GM12878 (cell line): Measurements from ENCODE around the gene CEACAM21. TPM values are rescaled to one million over a fixed set of nuclear protein-coding genes. Genes with fewer than 3 reads are reported as not detected.
A peak's percentile ranks its signal among the peaks of the same experiment; 100 is the strongest.

Experiments used
- ATAC-seq: fragments of 200-7000 bp; cut with Tn5 transposase; 3 replicates; pipeline ENCODE4 v1.9.1; 2020; ENCODE audit warnings: mild to moderate bottlenecking, moderate library complexity
- BruUV-seq: library from RNA; stranded (reverse); fragments of 400-500 nt; replicated peaks from 2 replicates; lab custom pipeline; 2021; lab: Mats Ljungman, UMichigan
- CTCF ChIA-PET: fragments of 300-600 bp; sonication (Branson Sonifier 250); formaldehyde crosslinking; extraction: SDS; loops from one replicate; lab custom pipeline; 2021; ENCODE audit warnings: inconsistent platforms; lab: Yijun Ruan, JAX
- POLR2A ChIA-PET: fragments of 350-600 bp; formaldehyde crosslinking; extraction: SDS; loops from one replicate; lab custom pipeline; 2021; ENCODE audit warnings: inconsistent platforms; lab: Charles Lee
- RAD21 ChIA-PET: fragments of 300-600 bp; sonication (Branson Sonifier 250); formaldehyde crosslinking; loops from one replicate; lab custom pipeline; 2023; ENCODE audit warnings: antibody characterized with exemption; ENCODE audit not compliant: unreplicated experiment; lab: Charles Lee
- SMC1A ChIA-PET: fragments of 300-600 bp; sonication (Branson Sonifier 250); formaldehyde crosslinking; loops from one replicate; lab custom pipeline; 2023; ENCODE audit not compliant: unreplicated experiment, uncharacterized antibody; lab: Charles Lee
- DNase-seq: peaks from one replicate; pipeline ENCODE4 v3.0.0-alpha.2; 2011; ENCODE audit warnings: low read depth, low spot score
- FAIRE-seq: peaks from 3 replicates; lab custom pipeline; 2011; peaks lifted over from hg19 to GRCh38; lab: Jason Lieb, UNC
- H2AFZ ChIP-seq: 2 replicates; pipeline ENCODE4 v1.6.0; 2011; ENCODE audit warnings: low read depth, low read length, control low read depth; ENCODE audit not compliant: control insufficient read depth
- H3K27ac ChIP-seq: 2 replicates; pipeline ENCODE4 v1.5.1; 2011; ENCODE audit warnings: control low read depth; ENCODE audit not compliant: control insufficient read depth, insufficient read depth
- H3K27me3 ChIP-seq, 2 experiments: replicated peaks in 1 of 2; 2 replicates each; pipeline versions ENCODE4 v1.6.0 to v1.6.1; 2011; ENCODE audit warnings: low read length in 1 of 2; ENCODE audit not compliant: control insufficient read depth in 2 of 2, insufficient read depth in 2 of 2
- H3K36me3 ChIP-seq, 2 experiments: 2 replicates each; pipeline ENCODE4 v1.5.1; 2011; ENCODE audit warnings: low read length in 1 of 2; ENCODE audit not compliant: control insufficient read depth in 2 of 2, insufficient read depth in 2 of 2
- H3K4me1 ChIP-seq: 2 replicates; pipeline ENCODE4 v1.6.1; 2011; ENCODE audit warnings: mild to moderate bottlenecking, low read length, moderate library complexity, mixed read lengths; ENCODE audit not compliant: control insufficient read depth, insufficient read depth
- H3K4me2 ChIP-seq: 2 replicates; pipeline ENCODE4 v1.6.0; 2011; ENCODE audit warnings: control low read depth; ENCODE audit not compliant: control insufficient read depth, insufficient read depth
- H3K4me3 ChIP-seq: fragments of 200-600 bp; sonication (generic); 2 replicates; pipeline ENCODE4 v1.5.1; 2016
- H3K79me2 ChIP-seq: 2 replicates; pipeline ENCODE4 v1.6.0; 2011; ENCODE audit warnings: low read length; ENCODE audit not compliant: control insufficient read depth, insufficient read depth
- H3K9ac ChIP-seq: 2 replicates; pipeline ENCODE4 v1.8.0; 2011; ENCODE audit warnings: low read length, control low read depth, mixed read lengths; ENCODE audit not compliant: control insufficient read depth, insufficient read depth
- H3K9me3 ChIP-seq: replicated peaks from 3 replicates; pipeline ENCODE4 v1.5.1; 2011; ENCODE audit warnings: mild to moderate bottlenecking, low read length; ENCODE audit not compliant: control insufficient read depth, insufficient read depth
- H4K20me1 ChIP-seq: 2 replicates; pipeline ENCODE4 v1.6.0; 2011; ENCODE audit not compliant: control insufficient read depth, insufficient read depth
- BCL3 ChIP-seq: IDR thresholded peaks from 2 replicates; pipeline ENCODE4 v1.6.1; 2011; ENCODE audit warnings: borderline replicate concordance, low read depth, mild to moderate bottlenecking, moderate library complexity, low read length; ENCODE audit not compliant: insufficient read depth, poor library complexity, severe bottlenecking
- MEF2B ChIP-seq: fragments of 450-650 bp; IDR thresholded peaks from 2 replicates; pipeline ENCODE4 v1.6.1; 2018; ENCODE audit warnings: mild to moderate bottlenecking, moderate library complexity; ENCODE audit not compliant: partially characterized antibody, poor library complexity, severe bottlenecking
- MTA2 ChIP-seq: fragments of 450-650 bp; IDR thresholded peaks from 2 replicates; pipeline ENCODE4 v1.6.1; 2016; ENCODE audit warnings: low read depth, mild to moderate bottlenecking, moderate library complexity
- POU2F2 ChIP-seq: IDR thresholded peaks from 3 replicates; pipeline ENCODE4 v1.6.1; 2011; ENCODE audit warnings: low read depth, mild to moderate bottlenecking, low read length, borderline replicate concordance
- RAD51 ChIP-seq: fragments of 450-650 bp; IDR thresholded peaks from 2 replicates; pipeline ENCODE4 v1.6.1; 2016; ENCODE audit warnings: moderate library complexity, mild to moderate bottlenecking, inconsistent platforms
- SMARCA5 ChIP-seq: fragments of 450-650 bp; IDR thresholded peaks from 2 replicates; pipeline ENCODE4 v1.6.1; 2017; ENCODE audit warnings: mild to moderate bottlenecking
- SMC3 ChIP-seq: IDR thresholded peaks from 2 replicates; pipeline ENCODE4 v1.6.1; 2011; ENCODE audit warnings: low read length, improper control_type of control experiment, borderline replicate concordance
- SUZ12 ChIP-seq: fragments of 200-600 bp; sonication (generic); IDR thresholded peaks from one replicate; pipeline ENCODE4 v1.6.1; 2018; ENCODE audit warnings: antibody characterized with exemption, mild to moderate bottlenecking; ENCODE audit not compliant: unreplicated experiment
- TCF12 ChIP-seq: IDR thresholded peaks from 2 replicates; pipeline ENCODE4 v1.6.1; 2011; ENCODE audit warnings: low read depth, mild to moderate bottlenecking, low read length
- YY1 ChIP-seq: IDR thresholded peaks from 2 replicates; pipeline ENCODE4 v1.6.1; 2011; ENCODE audit warnings: low read depth, mild to moderate bottlenecking, low read length
- ZZZ3 ChIP-seq: IDR thresholded peaks from 2 replicates; pipeline ENCODE4 v1.6.1; 2011; ENCODE audit warnings: low read depth; ENCODE audit not compliant: control insufficient read depth, insufficient read length
- WGBS: methylation state at CpG from one replicate; pipeline ENCODE4 v1.1.6; 2016; ENCODE audit warnings: low lambda C conversion rate; ENCODE audit not compliant: insufficient replicate concordance, insufficient coverage; ENCODE audit errors: missing lambda C conversion rate; 5-methylcytosine and 5-hydroxymethylcytosine counted together
- in situ Hi-C: fragments of 300-500 bp; cut with MboI; formaldehyde crosslinking; loops from 9 replicates; pipeline ENCODE4 v1.14.3; 2018; ENCODE audit warnings: mixed read lengths
- intact Hi-C: fragments of 100-400 bp; cut with micrococcal nuclease; formaldehyde crosslinking; loops from one replicate; pipeline ENCODE4 v1.14.2; 2022; ENCODE audit not compliant: unreplicated experiment
- polyA plus RNA-seq, 11 experiments: library from polyadenylated mRNA; depleted of rRNA in 4 of 11; unstranded in 6 of 11; stranded (reverse) in 5 of 11; fragments of >200 nt; fragmentation: Nextera tagmentation in 4 of 11; fragmentation: Illumina TruSeq in 1 of 11; extraction: Ambion mirVana in 4 of 11; extraction: Trizol in 1 of 11; gene quantifications; 1 replicate in 1 of 11; 2 replicates in 10 of 11; pipeline versions ENCODE4 v1.2.1 to v1.2.3, GENCODE V29; 2011 to 2016; ENCODE audit warnings: inconsistent platforms in 2 of 11, missing spikeins in 2 of 11, low read depth in 1 of 11
- total RNA-seq, 4 experiments: library from RNA; depleted of rRNA in 3 of 4; stranded (reverse); fragments of >200 nt in 3 of 4; fragmentation: Illumina TruSeq in 1 of 4; extraction: Trizol in 1 of 4; gene quantifications; 2 replicates each; pipeline versions ENCODE4 v1.2.1 to v1.2.3, GENCODE V29; 2013 to 2021
- TF ChIP-seq, protein P1 (sequence below), 3 experiments: IDR thresholded peaks in 2 of 3; conservative IDR thresholded peaks in 1 of 3; 2 replicates each; pipeline ENCODE4 v1.5.1; 2011; ENCODE audit warnings: low read depth in 3 of 3, low read length in 3 of 3, mild to moderate bottlenecking in 3 of 3, control low read depth in 2 of 3, moderate library complexity in 2 of 3, inconsistent platforms in 1 of 3, mixed read lengths in 1 of 3; ENCODE audit not compliant: control insufficient read depth in 2 of 3, insufficient read depth in 1 of 3; ENCODE audit errors: extremely low read depth in 1 of 3
- TF ChIP-seq, protein P2 (sequence below): fragments of 450-650 bp; IDR thresholded peaks from 2 replicates; pipeline ENCODE4 v1.6.1; 2017; ENCODE audit warnings: low read depth, mild to moderate bottlenecking, moderate library complexity
- TF ChIP-seq, protein P3 (sequence below): fragments of 450-650 bp; IDR thresholded peaks from 2 replicates; pipeline ENCODE4 v1.6.1; 2017; ENCODE audit warnings: borderline replicate concordance

The CEACAM21 gene
- total and polyA plus RNA-seq, 10 of the 15 experiments (the other 5 are each of a cell fraction or from before 2014, with no cell fraction given), result 0.87 to 13.6 (median 8.1) TPM

GRCh38 chr19:41591951-41592562 is 16.1 kb downstream of the CEACAM21 start (continued):
- no peak for TF ChIP-seq BCL3
- no peak for TF ChIP-seq RAD51

GRCh38 chr19:41595258-41595889 is 19.4 kb downstream of the CEACAM21 start:
- no peak overlapping the region for H3K27ac ChIP-seq
- H3K4me2 ChIP-seq, result no peak overlapping the region
- DNase-seq, result peak; percentile 40
- no TSS peak for BruUV-seq
- intact Hi-C loops (no loop called here), in situ Hi-C loops (no loop called here)
- CTCF ChIA-PET, result interaction anchor here (1.2 to 3.5 kb wide), 13 partner anchors 11 to 259 kb away, joined by 3 to 19 read pairs (median 5); partner anchors contain the start of gene CEACAM21
- RAD21 ChIA-PET, result no interaction called here
- no peaks in the 10 kb centered on the region for H3K4me1 ChIP-seq
- H3K36me3 ChIP-seq, result no peaks in the 10 kb centered on the region
- peaks cover 0 to 3% of the 10 kb centered on the region in 2 experiments; a peak in 2 of 4 replicates for H3K27me3 ChIP-seq
- no peaks in the 10 kb centered on the region for H3K79me2 ChIP-seq
- no peak overlapping the region for H2AFZ ChIP-seq
- no peak overlapping the region for H3K4me3 ChIP-seq
- peak; percentile 95 for ATAC-seq
- no peak overlapping the region for H3K9ac ChIP-seq
- FAIRE-seq, result peak; percentile 97
- SMC1A ChIA-PET, result interaction anchor here (0.7 to 1.6 kb wide), 2 partner anchors 10 to 147 kb away, joined by 4 read pairs; no protein-coding TSS in a partner anchor
- POLR2A ChIA-PET, result no interaction called here
- no peaks in the 10 kb centered on the region for H3K9me3 ChIP-seq
- WGBS, result 25% methylated on average over 4 of the region's 4 CpGs
- no peaks in the 10 kb centered on the region for H4K20me1 ChIP-seq
- TF ChIP-seq TCF12 (no peak), MEF2B (no peak), SMARCA5 (no peak), ZZZ3 (no peak), SUZ12 (no peak), YY1 (peak; percentile 25; the same call in 1 of the 2 replicates), MTA2 (no peak), SMC3 (peak; percentile 48; the same call in 1 of the 2 replicates), RAD51 (no peak), POU2F2 (peak; percentile 11; the same call in 1 of the 3 replicates)
- TF ChIP-seq, protein P1, sequence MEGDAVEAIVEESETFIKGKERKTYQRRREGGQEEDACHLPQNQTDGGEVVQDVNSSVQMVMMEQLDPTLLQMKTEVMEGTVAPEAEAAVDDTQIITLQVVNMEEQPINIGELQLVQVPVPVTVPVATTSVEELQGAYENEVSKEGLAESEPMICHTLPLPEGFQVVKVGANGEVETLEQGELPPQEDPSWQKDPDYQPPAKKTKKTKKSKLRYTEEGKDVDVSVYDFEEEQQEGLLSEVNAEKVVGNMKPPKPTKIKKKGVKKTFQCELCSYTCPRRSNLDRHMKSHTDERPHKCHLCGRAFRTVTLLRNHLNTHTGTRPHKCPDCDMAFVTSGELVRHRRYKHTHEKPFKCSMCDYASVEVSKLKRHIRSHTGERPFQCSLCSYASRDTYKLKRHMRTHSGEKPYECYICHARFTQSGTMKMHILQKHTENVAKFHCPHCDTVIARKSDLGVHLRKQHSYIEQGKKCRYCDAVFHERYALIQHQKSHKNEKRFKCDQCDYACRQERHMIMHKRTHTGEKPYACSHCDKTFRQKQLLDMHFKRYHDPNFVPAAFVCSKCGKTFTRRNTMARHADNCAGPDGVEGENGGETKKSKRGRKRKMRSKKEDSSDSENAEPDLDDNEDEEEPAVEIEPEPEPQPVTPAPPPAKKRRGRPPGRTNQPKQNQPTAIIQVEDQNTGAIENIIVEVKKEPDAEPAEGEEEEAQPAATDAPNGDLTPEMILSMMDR (IDR thresholded peaks at IDR 0.05 in 2 of 3, conservative IDR thresholded peaks at IDR 0.05 in 1 of 3; ENCODE audit: control insufficient read depth in 2 of 3, extremely low read depth in 1 of 3, insufficient read depth in 1 of 3, low read depth in 3 of 3, low read length in 3 of 3), result peak; percentile 75 to 83 (median 77)
- TF ChIP-seq, protein P2, sequence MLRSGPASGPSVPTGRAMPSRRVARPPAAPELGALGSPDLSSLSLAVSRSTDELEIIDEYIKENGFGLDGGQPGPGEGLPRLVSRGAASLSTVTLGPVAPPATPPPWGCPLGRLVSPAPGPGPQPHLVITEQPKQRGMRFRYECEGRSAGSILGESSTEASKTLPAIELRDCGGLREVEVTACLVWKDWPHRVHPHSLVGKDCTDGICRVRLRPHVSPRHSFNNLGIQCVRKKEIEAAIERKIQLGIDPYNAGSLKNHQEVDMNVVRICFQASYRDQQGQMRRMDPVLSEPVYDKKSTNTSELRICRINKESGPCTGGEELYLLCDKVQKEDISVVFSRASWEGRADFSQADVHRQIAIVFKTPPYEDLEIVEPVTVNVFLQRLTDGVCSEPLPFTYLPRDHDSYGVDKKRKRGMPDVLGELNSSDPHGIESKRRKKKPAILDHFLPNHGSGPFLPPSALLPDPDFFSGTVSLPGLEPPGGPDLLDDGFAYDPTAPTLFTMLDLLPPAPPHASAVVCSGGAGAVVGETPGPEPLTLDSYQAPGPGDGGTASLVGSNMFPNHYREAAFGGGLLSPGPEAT, result no peak
- TF ChIP-seq, protein P3, sequence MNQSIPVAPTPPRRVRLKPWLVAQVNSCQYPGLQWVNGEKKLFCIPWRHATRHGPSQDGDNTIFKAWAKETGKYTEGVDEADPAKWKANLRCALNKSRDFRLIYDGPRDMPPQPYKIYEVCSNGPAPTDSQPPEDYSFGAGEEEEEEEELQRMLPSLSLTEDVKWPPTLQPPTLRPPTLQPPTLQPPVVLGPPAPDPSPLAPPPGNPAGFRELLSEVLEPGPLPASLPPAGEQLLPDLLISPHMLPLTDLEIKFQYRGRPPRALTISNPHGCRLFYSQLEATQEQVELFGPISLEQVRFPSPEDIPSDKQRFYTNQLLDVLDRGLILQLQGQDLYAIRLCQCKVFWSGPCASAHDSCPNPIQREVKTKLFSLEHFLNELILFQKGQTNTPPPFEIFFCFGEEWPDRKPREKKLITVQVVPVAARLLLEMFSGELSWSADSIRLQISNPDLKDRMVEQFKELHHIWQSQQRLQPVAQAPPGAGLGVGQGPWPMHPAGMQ, result no peak
